Endothelial cell of umbilical vein (primary cell): ENCODE results near the gene SNED1. TPM values are rescaled to one million over a fixed set of nuclear protein-coding genes. Genes with fewer than 3 reads are reported as not detected.

Source experiments
- BruUV-seq: library from RNA; stranded (reverse); fragments of 400-500 nt; replicated peaks from 2 replicates; lab custom pipeline; 2021; lab: Mats Ljungman, UMichigan
- CTCF ChIA-PET: fragments of 300-600, 350-600 bp; sonication (Branson Sonifier 250); formaldehyde crosslinking; loops from one replicate; lab custom pipeline; 2021; ENCODE audit warnings: antibody characterized with exemption, inconsistent platforms; lab: Charles Lee
- POLR2A ChIA-PET: fragments of 300-600, 350-600 bp; sonication (Branson Sonifier 250); formaldehyde crosslinking; loops from one replicate; lab custom pipeline; 2021; ENCODE audit warnings: antibody characterized with exemption, inconsistent platforms; lab: Charles Lee
- DNase-seq: peaks from one replicate; pipeline ENCODE4 v3.0.0-alpha.2; 2011; ENCODE audit warnings: low read depth, low spot score
- FAIRE-seq: peaks from 2 replicates; lab custom pipeline; 2011; peaks lifted over from hg19 to GRCh38; lab: Jason Lieb, UNC
- H2AFZ ChIP-seq: 2 replicates; pipeline ENCODE4 v1.6.0; 2012; ENCODE audit warnings: low read depth, low read length, control low read depth, inconsistent platforms
- H3K27ac ChIP-seq: 2 replicates; pipeline ENCODE4 v1.5.1; 2011; ENCODE audit warnings: low read depth, mild to moderate bottlenecking, control low read depth, low read length, moderate library complexity; ENCODE audit not compliant: insufficient read depth
- H3K27me3 ChIP-seq, 2 experiments: 2 replicates each; pipeline versions ENCODE4 v1.6.0 to v1.6.1; 2011; ENCODE audit warnings: low read length in 2 of 2, mixed read lengths in 1 of 2; ENCODE audit not compliant: control insufficient read depth in 2 of 2, insufficient read depth in 2 of 2
- H3K36me3 ChIP-seq, 2 experiments: 2 replicates in 1 of 2; 3 replicates in 1 of 2; pipeline ENCODE4 v1.5.1; 2011; ENCODE audit warnings: low read length in 2 of 2, mild to moderate bottlenecking in 1 of 2, moderate library complexity in 1 of 2; ENCODE audit not compliant: control insufficient read depth in 2 of 2, insufficient read depth in 2 of 2; ENCODE audit errors: extremely low read depth in 1 of 2
- H3K4me1 ChIP-seq: 3 replicates; pipeline ENCODE4 v1.5.1; 2011; ENCODE audit warnings: mild to moderate bottlenecking, low read length; ENCODE audit not compliant: control insufficient read depth, insufficient read depth; ENCODE audit errors: extremely low read depth
- H3K4me2 ChIP-seq: 2 replicates; pipeline ENCODE4 v1.6.1; 2011; ENCODE audit warnings: low read length, control low read depth, mixed read lengths; ENCODE audit not compliant: insufficient read depth
- H3K4me3 ChIP-seq, 3 experiments: fragments of 200-600 bp in 1 of 3; sonication (generic), shearing (Covaris generic) in 1 of 3; replicated peaks in 1 of 3; 2 replicates each; pipeline ENCODE4 v1.5.1; 2011 to 2016; ENCODE audit warnings: control low read depth in 3 of 3, low read length in 3 of 3, mild to moderate bottlenecking in 2 of 3, inconsistent platforms in 1 of 3, low read depth in 1 of 3, moderate library complexity in 1 of 3; ENCODE audit not compliant: insufficient read depth in 1 of 3
- H3K79me2 ChIP-seq: 2 replicates; pipeline ENCODE4 v1.6.0; 2012; ENCODE audit warnings: low read length, inconsistent platforms; ENCODE audit not compliant: control insufficient read depth, insufficient read depth
- H3K9ac ChIP-seq: replicated peaks from 2 replicates; pipeline ENCODE3; 2011; ENCODE audit warnings: low read length, control low read depth; ENCODE audit not compliant: insufficient read depth; ENCODE audit errors: extremely low read depth
- H3K9me1 ChIP-seq: replicated peaks from 3 replicates; pipeline ENCODE4 v1.6.0; 2011; ENCODE audit warnings: mild to moderate bottlenecking, low read length; ENCODE audit not compliant: control insufficient read depth, insufficient read depth; ENCODE audit errors: extremely low read depth
- H3K9me3 ChIP-seq: replicated peaks from 2 replicates; pipeline ENCODE4 v1.5.1; 2012; ENCODE audit warnings: low read length, inconsistent platforms; ENCODE audit not compliant: control insufficient read depth, insufficient read depth
- H4K20me1 ChIP-seq: replicated peaks from 2 replicates; pipeline ENCODE3; 2011; ENCODE audit warnings: mild to moderate bottlenecking, low read length; ENCODE audit not compliant: control insufficient read depth, insufficient read depth; ENCODE audit errors: extremely low read depth
- EZH2 ChIP-seq: IDR thresholded peaks from 2 replicates; pipeline ENCODE4 v1.6.1; 2012; ENCODE audit warnings: borderline replicate concordance, low read depth, mild to moderate bottlenecking, moderate library complexity, low read length, inconsistent platforms; ENCODE audit not compliant: severe bottlenecking
- FOS ChIP-seq: IDR thresholded peaks from 2 replicates; pipeline ENCODE4 v1.6.1; 2011; ENCODE audit warnings: mild to moderate bottlenecking, low read length, moderate library complexity, borderline replicate concordance; ENCODE audit not compliant: insufficient read depth
- GATA2 ChIP-seq: IDR thresholded peaks from 2 replicates; pipeline ENCODE4 v1.7.0; 2011; ENCODE audit warnings: low read depth, mild to moderate bottlenecking, moderate library complexity, mixed read lengths, low read length; ENCODE audit not compliant: insufficient read length, insufficient read depth
- JUN ChIP-seq: IDR thresholded peaks from 2 replicates; pipeline ENCODE4 v1.6.1; 2011; ENCODE audit warnings: borderline replicate concordance, low read depth; ENCODE audit not compliant: insufficient read length, insufficient read depth
- MYC ChIP-seq: IDR thresholded peaks from one replicate; pipeline ENCODE4 v1.6.1; 2011; ENCODE audit warnings: mild to moderate bottlenecking, low read depth, low read length
- POLR2A ChIP-seq: IDR thresholded peaks from 2 replicates; pipeline ENCODE4 v1.6.1; 2012; ENCODE audit warnings: low read depth, mild to moderate bottlenecking, control low read depth, low read length
- POLR2AphosphoS5 ChIP-seq: IDR thresholded peaks from 2 replicates; pipeline ENCODE4 v1.6.1; 2012; ENCODE audit warnings: low read depth, mild to moderate bottlenecking, control low read depth, low read length, moderate library complexity; ENCODE audit not compliant: insufficient read depth
- dilution Hi-C: fragments of 300-500 bp; cut with MboI; formaldehyde crosslinking; loops from one replicate; pipeline ENCODE4 v1.15.0; 2019; ENCODE audit warnings: low sequenced_read_pairs; ENCODE audit not compliant: extremely low pct_ligation_motif_present
- intact Hi-C: fragments of 100-400 bp; cut with micrococcal nuclease; formaldehyde crosslinking; loops from one replicate; pipeline ENCODE4 v1.10.0; 2022
- polyA plus RNA-seq, 4 experiments: library from polyadenylated mRNA; depleted of rRNA in 3 of 4; stranded (reverse) in 3 of 4; unstranded in 1 of 4; fragments of >200 nt; gene quantifications; 2 replicates each; pipeline versions ENCODE4 v1.2.1 to v1.2.3, GENCODE V29; 2011 to 2012; ENCODE audit warnings: missing spikeins in 1 of 4
- total RNA-seq: library from RNA; stranded (reverse); gene quantifications from 2 replicates; pipeline ENCODE4 v1.2.3, GENCODE V29; 2021
- TF ChIP-seq, protein P1 (sequence below), 2 donors: IDR thresholded peaks; 1 replicate in 1 of 2; 2 replicates in 1 of 2; pipeline ENCODE4 v1.5.1; 2011; ENCODE audit warnings: low read length in 2 of 2, mild to moderate bottlenecking in 2 of 2, moderate library complexity in 2 of 2, control low read depth in 1 of 2, inconsistent platforms in 1 of 2, low read depth in 1 of 2; ENCODE audit not compliant: insufficient read depth in 1 of 2; ENCODE audit errors: extremely low read depth in 1 of 2
- TF ChIP-seq, protein P2 (sequence below): IDR thresholded peaks from 2 replicates; pipeline ENCODE4 v1.6.1; 2011; ENCODE audit not compliant: insufficient read depth, insufficient read length

SNED1 gene
- total and polyA plus RNA-seq, 2 donors (not counting 3 experiments of a cell fraction or from before 2014, with no cell fraction given) = 14.1 to 17.2 TPM

DNA sequence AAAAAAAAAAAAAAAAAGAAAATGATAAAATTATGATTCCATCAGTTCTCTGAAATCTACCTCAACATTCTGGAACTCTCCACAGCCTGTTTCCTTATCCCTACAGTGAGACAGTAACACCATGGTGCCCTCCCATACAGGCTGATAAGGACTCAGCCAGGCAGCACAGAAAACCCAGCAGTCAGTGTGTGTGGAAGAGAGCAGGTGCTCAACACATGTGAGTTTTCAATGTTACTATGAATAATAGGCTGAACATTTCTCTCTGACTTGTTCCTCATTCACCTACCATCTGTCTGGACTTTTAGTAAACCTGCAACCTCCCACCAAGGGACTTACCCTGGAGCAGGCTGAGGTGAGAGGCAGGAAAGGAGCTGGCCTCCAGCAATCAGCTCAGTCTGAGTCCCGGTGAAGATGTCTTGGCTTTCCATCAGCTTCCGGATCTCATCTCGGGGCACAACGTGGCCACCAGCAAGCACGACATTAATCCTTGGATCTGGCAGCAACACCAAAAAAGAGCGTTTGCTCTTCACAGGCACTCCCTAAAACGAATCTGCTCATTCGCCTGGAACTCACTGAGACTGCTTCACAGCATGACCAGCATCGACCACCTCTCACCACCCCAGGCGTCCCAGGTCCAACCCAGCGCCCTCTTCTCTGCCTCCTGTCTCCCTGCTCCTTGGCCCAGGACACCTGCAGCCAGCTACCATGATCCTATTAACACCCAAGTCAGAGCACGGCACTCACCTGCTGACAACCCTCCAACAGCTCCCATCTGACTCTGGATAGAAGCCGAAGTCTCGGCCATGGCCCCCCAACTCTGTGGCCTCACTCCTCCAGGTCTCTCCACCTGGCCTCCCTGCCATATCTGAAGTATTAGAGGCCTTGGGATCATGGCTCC, 134.4 kb downstream of the SNED1 start:
- Histone ChIP-seq H3K9me1 (no peaks in the 10 kb centered on the region), H3K9ac (no peak overlapping the region), H3K4me1 (no peaks in the 10 kb centered on the region), H2AFZ (no peak overlapping the region), H3K36me3 (peaks cover 0 to 3% of the 10 kb centered on the region in 2 experiments), H3K4me2 (no peak overlapping the region), H3K27ac (no peak overlapping the region), H3K79me2 (no peaks in the 10 kb centered on the region), H4K20me1 (no peaks in the 10 kb centered on the region), H3K4me3 (no peak overlapping the region), H3K27me3 (no peaks in the 10 kb centered on the region), H3K9me3 (no peaks in the 10 kb centered on the region)
- CTCF ChIA-PET = no interaction called here
- FAIRE-seq = no peak
- DNase-seq = no peak
- intact Hi-C loops = no loop called here
- no peak for TF ChIP-seq POLR2A
- TF ChIP-seq MYC = no peak
- no peak for TF ChIP-seq POLR2AphosphoS5
- TF ChIP-seq, protein P1, sequence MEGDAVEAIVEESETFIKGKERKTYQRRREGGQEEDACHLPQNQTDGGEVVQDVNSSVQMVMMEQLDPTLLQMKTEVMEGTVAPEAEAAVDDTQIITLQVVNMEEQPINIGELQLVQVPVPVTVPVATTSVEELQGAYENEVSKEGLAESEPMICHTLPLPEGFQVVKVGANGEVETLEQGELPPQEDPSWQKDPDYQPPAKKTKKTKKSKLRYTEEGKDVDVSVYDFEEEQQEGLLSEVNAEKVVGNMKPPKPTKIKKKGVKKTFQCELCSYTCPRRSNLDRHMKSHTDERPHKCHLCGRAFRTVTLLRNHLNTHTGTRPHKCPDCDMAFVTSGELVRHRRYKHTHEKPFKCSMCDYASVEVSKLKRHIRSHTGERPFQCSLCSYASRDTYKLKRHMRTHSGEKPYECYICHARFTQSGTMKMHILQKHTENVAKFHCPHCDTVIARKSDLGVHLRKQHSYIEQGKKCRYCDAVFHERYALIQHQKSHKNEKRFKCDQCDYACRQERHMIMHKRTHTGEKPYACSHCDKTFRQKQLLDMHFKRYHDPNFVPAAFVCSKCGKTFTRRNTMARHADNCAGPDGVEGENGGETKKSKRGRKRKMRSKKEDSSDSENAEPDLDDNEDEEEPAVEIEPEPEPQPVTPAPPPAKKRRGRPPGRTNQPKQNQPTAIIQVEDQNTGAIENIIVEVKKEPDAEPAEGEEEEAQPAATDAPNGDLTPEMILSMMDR (IDR thresholded peaks at IDR 0.05; ENCODE audit: extremely low read depth in 1 of 2, insufficient read depth in 1 of 2, low read depth in 1 of 2, low read length in 2 of 2) = no peak
- no peak for TF ChIP-seq FOS
- BruUV-seq = no TSS peak
- POLR2A ChIA-PET = no interaction called here
- dilution Hi-C loops = no loop called here

DNA sequence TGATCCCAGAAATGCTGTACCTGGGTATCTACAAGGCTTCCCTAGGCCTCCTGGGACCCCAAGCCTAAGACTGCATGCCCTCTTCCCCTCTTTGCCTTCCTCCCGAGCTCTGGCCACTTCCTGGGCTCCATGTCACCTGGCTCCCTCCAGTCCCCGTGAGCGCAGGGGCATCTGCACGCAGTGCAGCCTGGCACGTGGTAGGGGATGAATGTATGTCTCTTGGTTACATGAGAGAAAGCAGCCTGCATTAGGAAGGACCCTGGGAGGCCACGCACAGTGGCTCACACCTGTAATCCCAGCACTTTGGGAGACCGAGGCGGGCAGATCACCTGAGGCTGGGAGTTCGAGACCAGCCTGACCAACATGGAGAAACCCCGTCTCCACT, 135.0 kb downstream of the SNED1 start:
- no peaks in the 10 kb centered on the region for H3K27me3 ChIP-seq

More for the DNA sequence above, 135.0 kb downstream of the SNED1 start:
- Histone ChIP-seq H3K9me1 (no peaks in the 10 kb centered on the region), H3K27ac (no peak overlapping the region), H3K4me3 (no peak overlapping the region), H3K36me3 (peaks cover 0 to 3% of the 10 kb centered on the region in 2 experiments), H2AFZ (no peak overlapping the region), H3K79me2 (no peaks in the 10 kb centered on the region), H3K9ac (no peak overlapping the region), H3K4me1 (no peaks in the 10 kb centered on the region), H4K20me1 (no peaks in the 10 kb centered on the region), H3K4me2 (no peak overlapping the region), H3K9me3 (no peaks in the 10 kb centered on the region)
- DNase-seq = no peak
- TF ChIP-seq MYC (no peak), JUN (no peak), EZH2 (no peak), GATA2 (no peak), POLR2AphosphoS5 (no peak), POLR2A (no peak), FOS (no peak)
- TF ChIP-seq, protein P2, sequence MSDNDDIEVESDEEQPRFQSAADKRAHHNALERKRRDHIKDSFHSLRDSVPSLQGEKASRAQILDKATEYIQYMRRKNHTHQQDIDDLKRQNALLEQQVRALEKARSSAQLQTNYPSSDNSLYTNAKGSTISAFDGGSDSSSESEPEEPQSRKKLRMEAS = no peak
- TF ChIP-seq, protein P1 (IDR thresholded peaks at IDR 0.05; ENCODE audit: extremely low read depth in 1 of 2, insufficient read depth in 1 of 2, low read depth in 1 of 2, low read length in 2 of 2) = no peak
- BruUV-seq = no TSS peak
- intact Hi-C loops = no loop called here
- ChIA-PET CTCF (no interaction called here), POLR2A (no interaction called here)
- dilution Hi-C loops = no loop called here
- no peak for FAIRE-seq
